HG02970 (cell line): ENCODE data around the gene RASL10A.

Experiments used
- ATAC-seq: cut with Tn5 transposase; IDR thresholded peaks from one replicate; pipeline ENCODE4 v1.9.1; 2021; ENCODE audit warnings: mild to moderate bottlenecking, moderate library complexity, moderate number of reproducible peaks; ENCODE audit not compliant: unreplicated experiment, low FRiP score

The RASL10A gene

DNA sequence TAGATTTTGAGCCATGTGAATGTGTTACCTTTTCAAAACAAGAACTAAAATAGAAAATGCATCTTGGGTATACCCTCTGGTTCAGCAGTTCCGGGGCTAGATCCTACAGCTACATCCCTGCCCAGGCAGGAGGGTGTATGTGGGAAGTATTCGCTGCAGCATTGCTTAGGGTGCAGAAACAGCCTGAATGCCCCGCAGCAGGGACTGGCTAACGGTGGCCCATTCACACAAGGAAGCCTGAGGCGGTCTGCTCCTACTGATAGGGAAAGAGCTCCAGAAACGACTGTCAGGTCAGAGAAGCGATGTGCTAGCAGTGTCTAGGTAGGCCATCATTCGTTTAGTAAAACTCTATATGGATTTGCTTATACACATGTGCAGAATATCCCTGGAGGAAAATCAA lies 9.9 kb upstream of the RASL10A start:
- ATAC-seq = no peak

DNA sequence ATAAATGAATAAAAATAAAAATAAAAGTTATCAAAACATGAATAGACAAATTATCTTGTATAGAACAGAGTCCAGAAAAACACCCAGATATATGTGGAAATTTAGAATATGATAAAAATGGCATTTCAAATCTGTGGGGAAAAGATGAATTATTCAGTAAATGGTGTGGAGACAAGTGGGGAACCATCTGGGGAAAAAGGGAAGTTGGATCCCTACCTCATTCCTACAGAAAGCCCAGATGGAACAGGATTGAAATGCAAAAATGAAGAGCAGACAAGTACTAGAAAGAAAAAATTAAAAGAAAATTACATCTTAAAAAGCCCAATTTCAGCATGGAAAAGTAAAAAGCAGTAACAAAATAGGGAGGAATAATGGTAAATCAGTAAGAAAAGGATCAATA lies 8.1 kb upstream of the RASL10A start:
- ATAC-seq = no peak

DNA sequence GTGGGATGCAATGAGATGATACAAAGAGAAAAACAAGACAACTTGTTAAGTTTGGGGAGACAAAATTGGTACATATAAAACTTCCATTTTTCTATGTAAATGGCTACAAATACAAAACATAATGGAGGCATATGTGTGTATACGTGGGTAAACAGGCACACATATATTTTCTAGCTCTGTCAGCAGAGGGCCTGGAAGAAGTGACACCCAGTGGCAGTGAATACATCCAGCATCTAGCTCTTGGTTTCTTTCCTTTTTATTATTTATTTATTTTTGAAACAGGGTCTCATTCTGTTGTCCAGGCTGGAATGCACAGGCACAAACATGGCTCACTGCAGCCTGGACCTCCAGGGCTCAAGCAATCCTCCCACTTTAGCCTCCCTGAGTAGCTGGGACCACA lies 5.0 kb upstream of the RASL10A start:
- no peak for ATAC-seq

DNA sequence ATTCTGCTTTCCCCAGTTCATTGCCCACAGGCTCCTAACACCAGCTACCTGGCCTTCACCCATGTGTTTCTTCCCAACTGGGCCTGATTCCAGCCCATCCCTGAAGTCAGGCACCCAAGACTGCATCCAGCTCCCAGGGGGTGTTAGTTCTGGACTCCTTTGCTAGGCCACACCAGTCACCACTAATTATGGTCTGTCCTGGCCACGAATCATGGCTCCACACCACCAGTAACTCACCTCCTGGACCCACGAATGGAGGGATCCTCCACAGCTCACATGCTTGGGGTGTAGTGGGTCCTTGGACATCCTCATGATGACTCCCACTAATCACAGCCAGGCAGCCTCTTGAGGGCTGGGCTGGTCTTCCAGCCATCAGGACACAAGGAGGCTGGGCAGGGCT lies 3.6 kb upstream of the RASL10A start:
- ATAC-seq = no peak

DNA sequence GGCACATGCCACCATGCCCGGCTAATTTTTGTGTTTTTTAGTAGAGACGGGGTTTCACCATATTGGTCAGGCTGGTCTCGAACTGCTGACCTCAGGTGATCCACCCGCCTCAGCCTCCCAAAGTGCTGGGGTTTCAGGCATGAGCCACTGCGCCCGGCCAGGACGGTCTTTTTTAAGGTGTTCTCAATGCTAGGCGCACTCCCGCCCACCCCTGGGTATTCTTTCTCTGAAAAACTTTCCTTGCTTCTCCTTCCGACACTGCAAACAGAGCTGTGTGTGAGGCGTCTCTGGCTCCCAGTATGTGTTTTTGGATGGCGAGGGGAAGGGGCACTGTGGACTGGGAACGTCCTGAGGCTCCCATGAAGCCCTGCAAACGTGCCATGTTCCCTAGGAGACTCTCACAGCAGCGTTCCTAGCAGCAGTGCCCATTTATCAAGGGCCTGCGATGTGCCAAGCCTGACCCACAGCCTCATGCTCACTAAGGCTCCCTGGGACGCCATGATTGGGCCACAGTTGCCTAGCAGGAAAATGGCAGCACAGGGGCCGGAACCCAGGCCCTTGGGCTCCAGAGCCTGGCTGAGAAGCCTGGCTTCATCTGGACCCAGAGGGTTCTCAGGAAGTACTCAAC lies 2.4 kb upstream of the RASL10A start:
- no peak for ATAC-seq

DNA sequence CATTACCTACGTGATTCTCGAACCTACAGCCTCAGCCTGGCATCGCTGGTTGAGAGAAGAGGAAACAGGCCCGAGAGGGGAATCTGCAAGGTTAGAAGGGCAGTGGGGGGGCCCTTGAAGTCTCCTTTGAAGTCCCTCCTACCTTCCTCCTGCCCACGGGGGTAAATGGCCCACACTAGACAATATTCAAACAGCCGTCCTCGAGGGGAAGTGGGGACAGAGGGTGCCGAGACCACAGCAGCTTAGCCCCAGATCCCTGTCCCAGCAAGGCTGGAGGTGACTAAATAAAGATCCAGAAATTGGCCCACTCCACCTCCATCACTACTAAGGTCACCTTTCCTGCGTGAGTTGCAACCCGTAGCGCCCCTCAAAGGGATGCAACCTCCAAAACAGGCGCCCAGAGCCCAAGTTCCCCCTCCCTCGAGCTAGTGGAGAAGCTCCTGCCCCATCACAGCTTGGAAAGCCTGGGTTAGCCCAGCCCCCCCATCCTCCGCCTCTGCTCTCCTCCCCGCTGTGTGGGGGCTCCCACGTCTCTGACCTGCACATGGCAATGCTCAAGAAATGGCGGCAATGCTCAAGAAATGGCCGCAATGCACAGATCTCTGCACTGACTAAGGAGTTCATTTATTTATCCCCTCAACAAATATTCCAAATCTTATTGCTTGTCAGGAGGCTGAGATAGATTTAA lies 788 bp upstream of the RASL10A start:
- ATAC-seq = no peak

DNA sequence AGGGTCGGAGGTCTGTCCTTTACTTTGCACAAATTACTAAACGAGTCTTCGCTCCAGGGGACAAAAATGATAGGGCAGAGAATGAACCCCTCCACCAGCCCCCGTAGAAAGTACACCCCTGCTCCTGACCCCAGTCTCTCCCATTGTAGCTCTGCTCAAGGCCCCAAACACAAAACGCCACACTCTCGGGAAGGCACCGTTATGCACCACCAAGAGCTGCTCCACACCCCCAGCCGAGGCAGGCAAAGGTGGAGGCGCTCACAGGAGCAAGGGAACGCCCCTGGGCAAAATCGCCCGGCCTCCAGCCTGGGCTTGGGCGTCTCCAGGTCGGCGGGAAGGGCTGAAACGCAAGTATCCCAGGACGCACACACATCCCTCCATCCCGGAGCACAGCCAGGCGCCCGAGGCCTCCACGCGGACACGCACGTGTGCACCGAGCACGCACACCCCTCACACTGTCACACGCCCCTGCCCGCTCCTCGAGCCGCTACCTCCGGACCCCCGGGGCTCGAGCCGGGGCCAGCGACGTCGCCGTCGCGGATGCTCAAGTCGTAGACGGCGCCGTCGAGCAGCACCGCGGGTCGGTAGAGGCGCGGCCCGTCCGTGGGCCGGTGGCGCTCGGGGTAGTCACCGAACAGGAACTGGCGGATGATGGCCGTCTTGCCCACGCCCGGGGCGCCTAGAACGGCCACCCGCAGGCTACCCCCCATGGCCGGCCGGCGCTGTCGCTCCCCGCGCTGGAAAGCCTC lies 786 bp downstream of the RASL10A start:
- no peak for ATAC-seq

DNA sequence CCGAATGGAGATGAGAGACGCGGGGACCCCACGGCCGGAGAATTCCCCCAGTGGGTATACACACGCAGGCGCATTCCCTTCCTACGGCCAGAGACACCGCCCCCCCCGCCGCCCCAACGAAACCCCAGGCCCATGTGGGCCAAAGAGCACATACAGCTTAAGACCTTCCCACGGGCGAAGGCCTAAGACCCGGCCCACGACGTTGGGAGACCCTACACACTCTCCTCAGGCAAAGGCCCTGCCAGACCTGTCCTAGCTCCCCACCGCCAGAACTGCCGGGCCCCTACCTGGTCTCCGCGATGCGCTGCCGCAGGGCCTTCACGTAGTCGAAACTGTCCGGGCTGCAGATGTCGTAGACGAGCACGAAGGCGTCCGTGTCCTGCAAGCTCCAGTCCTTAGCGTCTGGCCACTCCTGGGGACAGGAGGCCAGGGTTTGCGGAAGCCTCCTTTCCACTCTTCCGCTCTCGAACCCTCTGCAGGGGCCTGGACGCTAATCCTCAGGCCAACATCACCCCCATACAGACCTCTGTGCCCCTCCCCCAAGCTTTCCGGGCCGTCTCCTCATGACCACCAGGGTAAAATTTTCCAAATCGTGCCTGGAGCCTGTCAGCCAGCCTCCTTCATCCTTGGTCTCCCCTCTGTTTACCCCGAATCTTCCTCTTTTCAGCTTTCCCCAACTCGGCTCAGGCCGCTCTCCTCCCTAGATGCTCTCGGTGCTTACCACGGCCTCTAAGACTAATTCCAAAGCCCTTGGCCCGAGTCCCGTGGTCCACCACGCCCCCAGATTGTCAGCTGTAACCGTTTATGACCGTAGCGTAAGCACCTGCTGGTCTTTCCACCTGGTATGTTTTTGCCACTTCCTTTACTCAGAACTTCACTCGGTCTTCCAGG lies 1.7 kb downstream of the RASL10A start:
- no peak for ATAC-seq

DNA sequence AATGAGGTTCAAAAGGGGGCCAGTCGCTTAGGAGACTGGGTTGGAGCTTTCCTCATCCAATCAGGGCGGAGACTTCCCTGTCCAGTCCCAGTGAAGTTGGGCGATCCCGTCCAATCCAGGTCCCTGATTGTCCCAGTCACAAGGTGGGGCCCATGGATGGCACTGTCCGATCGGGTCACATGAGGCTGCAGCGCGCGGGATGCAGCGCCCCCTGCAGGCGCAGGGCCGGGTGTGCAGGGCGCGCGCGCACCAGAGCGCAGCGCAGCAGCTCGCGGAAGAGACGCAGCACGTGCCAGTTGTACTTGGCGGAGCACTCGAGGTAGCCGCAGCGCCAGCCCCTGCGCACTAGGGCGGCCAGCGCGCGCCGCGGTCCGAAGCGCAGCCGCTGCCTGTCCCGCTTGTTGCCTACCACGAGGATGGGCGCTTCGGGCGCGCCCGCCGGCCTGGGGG lies 2.3 kb downstream of the RASL10A start:
- ATAC-seq = no peak

DNA sequence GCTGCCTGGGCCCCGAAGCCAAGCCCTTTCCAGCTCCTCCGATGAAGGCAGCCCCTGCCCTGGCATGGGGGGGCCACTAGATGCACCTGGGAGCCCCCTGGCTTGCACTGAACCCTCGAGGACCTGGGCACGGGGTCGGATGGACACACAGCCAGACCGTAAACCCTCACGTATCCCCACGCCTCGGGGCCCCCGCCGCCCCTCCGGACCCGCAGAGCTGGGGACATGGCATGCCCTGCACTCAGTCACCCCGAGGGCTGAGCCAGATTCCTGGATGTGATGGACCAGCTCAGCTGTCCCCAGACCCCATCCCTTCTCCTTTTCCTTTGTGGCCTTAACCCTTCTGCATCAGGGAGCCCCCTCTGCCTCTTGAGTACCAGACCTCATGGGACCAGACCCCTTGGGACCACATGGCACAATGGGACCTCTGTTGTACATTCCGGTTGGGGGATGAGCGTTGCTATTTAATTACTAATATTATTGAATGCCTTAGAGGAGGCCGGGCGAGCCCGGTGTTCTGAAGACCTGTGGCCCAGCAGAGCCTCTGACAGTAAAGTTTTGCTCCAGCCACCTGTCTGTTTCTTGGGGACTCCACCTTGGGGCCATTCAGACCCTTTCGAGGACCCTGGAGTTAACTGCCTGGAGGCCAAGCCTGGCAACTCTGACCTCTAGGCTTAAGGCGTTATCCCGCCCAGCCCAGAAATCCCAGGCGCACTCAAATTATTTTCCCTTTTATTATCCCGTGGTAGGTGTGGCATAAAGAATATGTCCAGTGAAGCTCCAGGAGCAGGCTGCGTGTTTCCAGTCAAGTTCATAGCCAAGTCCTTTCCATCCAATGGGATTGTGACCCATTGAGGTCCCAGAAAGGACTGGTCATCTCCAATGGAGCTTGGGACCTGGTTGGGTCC lies 3.0 kb downstream of the RASL10A start:
- no peak for ATAC-seq

DNA sequence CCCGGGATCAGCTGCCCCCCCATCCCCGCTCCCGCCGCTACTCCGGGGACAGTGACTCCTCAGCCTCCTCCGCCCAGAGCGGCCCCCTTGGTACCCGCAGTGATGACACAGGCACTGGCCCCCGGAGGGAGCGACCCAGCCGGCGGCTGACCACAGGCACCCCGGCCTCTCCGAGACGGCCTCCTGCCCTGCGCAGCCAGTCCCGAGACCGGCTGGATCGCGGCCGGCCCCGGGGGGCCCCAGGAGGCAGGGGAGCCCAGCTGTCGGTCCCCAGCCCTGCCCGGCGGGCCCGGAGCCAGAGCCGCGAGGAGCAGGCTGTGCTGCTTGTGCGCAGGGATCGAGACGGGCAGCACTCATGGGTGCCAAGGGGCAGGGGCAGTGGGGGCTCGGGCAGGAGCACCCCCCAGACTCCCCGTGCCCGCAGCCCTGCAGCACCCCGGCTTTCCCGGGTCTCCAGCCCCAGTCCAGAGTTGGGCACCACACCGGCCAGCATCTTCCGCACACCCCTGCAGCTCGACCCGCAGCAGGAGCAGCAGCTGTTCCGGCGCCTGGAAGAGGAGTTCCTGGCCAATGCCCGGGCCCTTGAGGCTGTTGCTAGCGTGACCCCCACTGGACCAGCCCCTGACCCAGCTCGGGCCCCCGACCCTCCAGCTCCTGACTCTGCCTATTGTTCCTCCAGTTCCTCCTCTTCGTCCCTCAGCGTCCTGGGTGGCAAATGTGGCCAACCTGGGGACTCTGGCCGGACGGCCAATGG lies 3.9 kb downstream of the RASL10A start:
- no peak for ATAC-seq

DNA sequence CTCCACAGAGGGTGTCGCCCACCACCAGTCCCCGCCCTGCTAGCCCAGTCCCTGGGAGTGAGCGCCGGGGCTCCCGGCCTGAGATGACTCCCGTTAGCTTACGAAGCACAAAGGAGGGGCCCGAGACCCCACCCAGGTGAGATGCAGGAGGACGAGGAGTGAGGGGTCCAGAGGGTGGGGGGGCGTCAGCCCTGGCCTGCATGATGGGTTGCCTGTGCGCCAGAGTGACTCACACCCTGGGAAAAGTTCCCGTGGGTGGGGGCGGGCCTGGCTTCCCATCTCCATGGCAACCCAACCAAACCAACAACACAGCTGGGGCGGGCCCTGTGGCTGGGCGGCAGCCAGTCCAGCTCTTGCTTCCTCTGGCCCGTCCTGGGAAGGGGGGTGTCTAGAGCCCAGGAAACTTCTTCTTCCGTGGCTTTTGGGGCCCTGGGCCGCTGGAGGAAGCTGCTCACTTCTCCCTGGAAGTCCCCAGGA lies 4.6 kb downstream of the RASL10A start:
- no peak for ATAC-seq

DNA sequence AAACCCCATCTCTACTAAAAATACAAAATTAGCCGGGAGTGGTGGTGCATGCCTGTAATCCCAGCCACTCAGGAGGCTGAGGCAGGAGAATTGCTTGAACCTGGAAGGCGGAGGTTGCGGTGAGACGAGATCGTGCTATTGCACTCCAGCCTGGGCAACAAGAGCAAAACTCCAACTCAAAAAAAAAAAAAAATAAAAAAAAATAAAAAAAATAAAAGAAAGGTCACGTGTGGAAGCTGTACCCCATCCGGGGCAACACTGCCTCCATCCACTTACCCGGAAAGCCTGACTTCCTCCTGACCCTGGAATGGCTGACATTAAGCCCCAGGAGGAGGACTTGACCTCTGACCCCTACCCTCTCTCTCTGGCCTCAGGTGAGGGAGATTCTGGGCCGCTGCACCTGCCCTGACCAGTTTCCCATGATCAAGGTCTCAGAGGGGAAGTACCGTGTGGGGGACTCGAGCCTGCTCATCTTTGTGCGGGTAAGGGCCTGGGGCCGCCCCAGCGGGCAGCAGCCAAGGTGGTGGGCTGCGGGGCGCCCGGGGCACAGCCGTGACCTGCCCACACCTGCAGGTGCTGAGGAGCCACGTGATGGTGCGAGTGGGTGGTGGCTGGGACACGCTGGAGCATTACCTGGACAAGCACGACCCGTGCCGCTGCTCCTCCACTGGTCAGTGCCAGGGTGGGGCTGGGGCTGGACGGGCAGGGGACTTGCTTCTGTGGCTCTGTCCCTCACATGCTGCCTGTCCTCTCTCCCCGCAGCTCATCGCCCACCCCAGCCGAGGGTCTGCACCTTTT lies 5.2 kb downstream of the RASL10A start:
- ATAC-seq = no peak

DNA sequence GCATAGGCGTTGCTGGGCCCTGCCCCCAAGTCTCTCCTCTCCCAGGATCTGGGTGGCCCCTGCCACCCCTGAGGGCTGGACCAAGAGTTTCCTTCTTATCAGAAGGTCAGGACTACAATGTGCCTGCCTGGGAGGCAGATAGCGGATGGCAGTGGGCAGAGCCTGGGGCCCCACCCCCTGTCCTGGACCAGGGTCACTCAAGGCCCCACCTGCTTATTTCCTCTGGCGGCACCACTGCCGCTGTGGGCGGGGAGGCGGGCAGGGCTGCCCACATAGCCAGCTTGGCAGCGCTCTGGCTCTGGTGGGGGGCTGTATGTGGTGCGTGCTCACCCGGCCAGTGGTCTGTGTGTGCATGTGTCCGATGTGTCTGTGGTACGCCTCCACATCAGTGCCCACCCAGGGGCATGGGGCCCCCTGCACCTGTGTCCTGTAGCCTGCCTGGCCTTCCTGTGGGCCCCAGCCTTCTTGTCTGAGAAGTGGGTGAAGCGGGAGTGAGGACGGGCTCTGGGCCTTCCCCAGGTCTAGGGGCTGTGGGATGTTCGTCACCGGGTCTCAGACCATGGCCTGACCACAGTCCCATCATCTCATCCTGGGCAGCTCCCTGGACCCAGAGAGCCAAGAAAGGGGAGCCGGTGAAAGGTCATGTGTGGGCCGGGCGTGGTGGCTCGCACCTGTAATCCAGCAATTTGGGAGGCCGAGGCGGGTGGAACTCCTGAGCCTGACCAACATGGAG lies 6.0 kb downstream of the RASL10A start:
- ATAC-seq = no peak

DNA sequence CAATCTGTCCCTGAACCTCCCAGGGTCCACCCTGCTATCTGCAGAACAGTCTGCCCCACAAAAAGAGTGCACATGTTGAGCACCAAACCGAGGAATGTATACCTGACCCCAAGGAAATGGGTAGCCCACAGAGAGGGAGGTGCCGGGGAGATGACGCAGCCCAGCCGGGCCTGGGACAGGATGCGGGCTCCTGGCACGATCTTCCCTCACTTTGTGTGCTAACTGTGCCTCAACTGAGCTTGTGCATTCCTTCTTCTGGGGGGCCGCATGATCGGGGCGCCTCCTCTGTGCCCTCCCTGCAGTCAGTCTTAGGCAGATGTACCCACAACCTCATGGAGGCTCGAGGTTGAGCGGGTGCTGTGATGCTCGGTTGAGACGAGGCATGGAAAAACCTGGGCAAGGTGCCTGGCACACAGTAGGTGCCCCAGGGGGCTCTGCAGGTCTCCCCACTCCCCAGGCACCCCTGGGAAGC lies 6.7 kb downstream of the RASL10A start:
- ATAC-seq = no peak

DNA sequence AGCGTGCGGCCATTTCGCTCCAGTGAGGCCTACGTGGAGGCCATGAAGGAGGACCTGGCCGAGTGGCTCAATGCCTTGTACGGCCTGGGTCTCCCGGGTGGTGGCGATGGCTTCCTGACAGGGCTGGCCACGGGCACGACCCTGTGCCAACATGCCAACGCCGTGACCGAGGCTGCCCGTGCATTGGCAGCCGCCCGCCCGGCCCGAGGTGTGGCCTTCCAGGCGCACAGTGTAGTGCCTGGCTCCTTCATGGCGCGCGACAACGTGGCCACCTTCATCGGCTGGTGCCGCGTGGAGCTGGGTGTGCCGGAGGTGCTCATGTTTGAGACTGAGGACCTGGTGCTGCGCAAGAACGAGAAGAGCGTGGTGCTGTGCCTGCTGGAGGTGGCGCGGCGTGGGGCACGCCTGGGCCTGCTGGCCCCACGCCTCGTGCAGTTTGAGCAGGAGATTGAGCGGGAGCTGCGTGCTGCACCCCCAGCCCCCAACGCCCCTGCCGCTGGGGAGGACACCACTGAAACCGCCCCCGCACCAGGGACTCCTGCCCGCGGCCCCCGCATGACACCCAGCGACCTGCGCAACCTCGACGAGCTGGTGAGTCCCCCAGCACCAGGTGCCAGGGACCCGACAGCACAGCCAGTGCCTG lies 7.2 kb downstream of the RASL10A start:
- no peak for ATAC-seq
